ENCODE measurements around the gene HIF3A.

The HIF3A gene

GRCh38 chr19:46328079-46328478, 31.2 kb downstream of the HIF3A start:
- no peak for TF ChIP-seq CTCF (IDR thresholded peaks at IDR 0.05)
- DNase-seq, result no peak
- Histone ChIP-seq H3K4me3 (no peak overlapping the region), H3K4me1 (no peaks in the 10 kb centered on the region), H3K36me3 (peaks cover 86 to 98% (median 93%) of the 10 kb centered on the region in 3 donors), H3K27ac (no peak overlapping the region), H3K27me3 (no peaks in the 10 kb centered on the region), H3K9me3 (peaks cover 0 to 3% (median 0%) of the 10 kb centered on the region in 3 donors)
- intact Hi-C loops (cut with DNase I; ENCODE audit: low total_unique reads), result no loop called here

GRCh38 chr19:46330319-46330918, 33.6 kb downstream of the HIF3A start:
- no peak for DNase-seq
- no peak for TF ChIP-seq CTCF (IDR thresholded peaks at IDR 0.05)
- H3K36me3 ChIP-seq, result peaks cover 70 to 89% (median 80%) of the 10 kb centered on the region in 3 donors
- peaks cover 0 to 3% (median 0%) of the 10 kb centered on the region in 3 donors for H3K9me3 ChIP-seq
- no peaks in the 10 kb centered on the region for H3K27me3 ChIP-seq
- H3K4me1 ChIP-seq, result no peaks in the 10 kb centered on the region
- intact Hi-C loops (cut with DNase I; ENCODE audit: low total_unique reads), result no loop called here
- no peak overlapping the region for H3K4me3 ChIP-seq
- no peak overlapping the region for H3K27ac ChIP-seq

DNA sequence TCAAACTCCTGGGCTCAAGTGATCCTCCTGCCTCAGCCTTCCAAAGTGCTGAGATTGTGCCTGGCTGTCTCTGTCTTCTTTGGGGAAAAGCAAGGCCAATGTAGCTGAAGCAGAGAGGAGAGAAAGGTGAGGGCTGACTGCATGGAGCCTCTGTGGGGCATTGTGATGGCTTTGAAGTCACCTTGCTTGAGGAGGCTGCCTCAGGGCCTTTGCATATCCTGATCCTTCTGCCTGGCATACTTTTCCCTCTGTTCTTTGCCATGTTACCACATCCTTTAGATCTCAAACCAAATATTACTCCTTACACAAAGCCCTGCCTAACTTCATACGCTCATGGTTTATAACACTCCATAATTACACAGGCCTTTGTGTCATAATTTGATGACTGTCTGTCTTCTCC, 40.6 kb downstream of the HIF3A start:
- intact Hi-C loops (cut with DNase I; ENCODE audit: low total_unique reads), result no loop called here
- Histone ChIP-seq H3K27ac (no peak overlapping the region), H3K4me1 (no peaks in the 10 kb centered on the region), H3K9me3 (no peaks in the 10 kb centered on the region), H3K4me3 (no peak overlapping the region), H3K27me3 (no peaks in the 10 kb centered on the region), H3K36me3 (peaks cover 57 to 82% (median 64%) of the 10 kb centered on the region in 3 donors)
- TF ChIP-seq CTCF (IDR thresholded peaks at IDR 0.05), result no peak
- DNase-seq, result no peak

GRCh38 chr19:46339446-46339845, 42.6 kb downstream of the HIF3A start:
- H3K27ac ChIP-seq, result no peak overlapping the region
- peaks cover 53 to 72% (median 56%) of the 10 kb centered on the region in 3 donors for H3K36me3 ChIP-seq
- DNase-seq, result no peak
- no peaks in the 10 kb centered on the region for H3K9me3 ChIP-seq
- intact Hi-C loops (cut with DNase I; ENCODE audit: low total_unique reads), result no loop called here
- no peaks in the 10 kb centered on the region for H3K27me3 ChIP-seq
- H3K4me1 ChIP-seq, result no peaks in the 10 kb centered on the region
- no peak for TF ChIP-seq CTCF (IDR thresholded peaks at IDR 0.05)
- no peak overlapping the region for H3K4me3 ChIP-seq

GRCh38 chr19:46340051-46340659, 43.3 kb downstream of the HIF3A start:
- TF ChIP-seq CTCF (IDR thresholded peaks at IDR 0.05), result no peak
- no peaks in the 10 kb centered on the region for H3K27me3 ChIP-seq
- intact Hi-C loops (cut with DNase I; ENCODE audit: low total_unique reads), result loop anchor here (10.0 kb wide), 1 partner anchor 55 kb away; no protein-coding TSS in a partner anchor
- no peak for DNase-seq
- H3K9me3 ChIP-seq, result no peaks in the 10 kb centered on the region
- H3K27ac ChIP-seq, result no peak overlapping the region
- H3K4me1 ChIP-seq, result no peaks in the 10 kb centered on the region
- H3K36me3 ChIP-seq, result peaks cover 46 to 65% (median 56%) of the 10 kb centered on the region in 3 donors
- no peak overlapping the region for H3K4me3 ChIP-seq

Data from tibial artery (tissue), 4 donors.